Activated CD4-positive, alpha-beta T cell treated with anti-CD3 and anti-CD28 coated beads, Interleukin-2, amount 50 U/mL, for 4 hours (primary cell): ENCODE results near the gene PARVB.

ENCODE experiments used
- DNase-seq, 2 experiments: peaks; one replicate each; pipeline ENCODE4 v3.0.0-alpha.2; 2020

PARVB gene

GRCh38 chr22:44205516-44206329 lies 181.6 kb downstream of the PARVB start:
- DNase-seq = no peak

DNA sequence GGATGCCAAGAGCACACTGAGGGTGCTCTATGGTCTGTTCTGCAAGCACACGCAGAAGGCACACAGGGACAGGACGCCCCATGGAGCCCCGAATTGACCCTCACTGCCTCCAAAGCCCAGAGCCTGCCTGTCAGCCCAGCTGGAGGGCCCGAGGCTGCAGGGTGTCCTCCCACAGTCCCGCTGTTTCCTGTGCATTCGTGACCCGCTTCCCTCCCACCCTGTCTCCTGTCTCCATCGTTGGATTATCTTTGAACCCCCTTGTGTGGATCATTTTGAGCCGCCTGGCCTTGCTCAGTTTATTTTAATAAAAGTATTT lies 182.2 kb downstream of the PARVB start:
- DNase-seq = no peak

DNA sequence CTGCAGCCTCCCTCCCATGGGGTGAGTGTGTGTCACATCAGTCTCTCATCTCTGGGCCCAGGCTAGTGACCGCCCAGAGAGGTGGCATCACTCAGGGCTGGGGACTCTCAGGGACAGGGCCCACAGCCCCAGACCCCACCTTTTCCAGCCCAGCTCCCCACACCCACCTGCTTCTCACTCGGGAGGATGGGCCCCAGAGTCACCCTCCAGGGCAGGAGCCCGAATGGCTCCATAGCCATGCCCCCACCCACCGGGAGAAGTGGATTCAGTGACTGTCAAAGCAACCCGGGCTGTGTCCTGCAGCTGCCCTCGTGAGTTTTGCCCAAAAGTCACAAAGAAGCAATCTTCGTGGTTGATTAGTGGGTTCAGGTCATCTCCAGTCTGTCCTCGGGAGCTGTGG lies 182.6 kb downstream of the PARVB start:
- no peak for DNase-seq

DNA sequence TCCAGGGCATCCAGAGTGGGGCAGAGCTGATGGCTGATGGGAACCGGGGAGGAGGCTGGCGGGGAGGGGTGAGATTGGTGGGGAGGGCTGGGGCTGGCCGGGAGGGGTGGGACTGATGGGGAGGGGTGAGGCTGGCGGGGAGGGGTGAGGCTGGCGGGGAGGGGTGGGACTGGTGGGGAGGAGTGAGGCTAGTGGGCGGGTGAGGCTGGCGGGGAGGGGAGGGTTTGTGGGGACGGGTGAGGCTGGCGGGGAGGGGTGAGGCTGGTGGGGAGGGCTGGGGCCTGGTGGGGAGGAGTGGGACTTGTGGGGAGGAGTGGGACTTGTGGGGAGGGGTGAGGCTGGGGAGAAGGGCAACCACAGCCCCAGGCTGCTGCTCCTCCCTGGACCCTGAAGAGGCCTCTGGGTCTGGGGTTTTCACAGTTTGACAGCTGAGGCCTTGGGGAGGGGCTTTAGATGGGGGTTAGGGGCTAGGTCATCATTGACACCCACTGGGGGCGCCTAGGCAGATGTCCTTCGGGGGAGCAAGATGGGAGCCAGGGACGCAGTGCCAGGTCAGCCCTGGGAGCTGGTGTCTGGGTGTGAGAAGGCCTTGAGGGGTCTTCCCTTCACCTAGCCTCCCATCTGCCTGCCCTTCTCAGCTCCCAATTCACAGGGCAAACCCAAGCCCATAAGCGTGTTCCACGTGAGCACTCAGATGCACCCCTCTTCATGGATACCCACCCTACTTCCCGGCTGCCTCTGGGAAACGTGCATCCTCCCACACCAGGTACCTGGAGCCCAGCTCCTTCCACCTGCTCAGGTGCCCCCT lies 183.3 kb downstream of the PARVB start:
- no peak for DNase-seq

GRCh38 chr22:44207981-44208317 lies 183.8 kb downstream of the PARVB start:
- no peak for DNase-seq

- DNase-seq = no peak
These were observed 185.2 kb downstream of the PARVB start for GRCh38 chr22:44209343-44209742.

DNA sequence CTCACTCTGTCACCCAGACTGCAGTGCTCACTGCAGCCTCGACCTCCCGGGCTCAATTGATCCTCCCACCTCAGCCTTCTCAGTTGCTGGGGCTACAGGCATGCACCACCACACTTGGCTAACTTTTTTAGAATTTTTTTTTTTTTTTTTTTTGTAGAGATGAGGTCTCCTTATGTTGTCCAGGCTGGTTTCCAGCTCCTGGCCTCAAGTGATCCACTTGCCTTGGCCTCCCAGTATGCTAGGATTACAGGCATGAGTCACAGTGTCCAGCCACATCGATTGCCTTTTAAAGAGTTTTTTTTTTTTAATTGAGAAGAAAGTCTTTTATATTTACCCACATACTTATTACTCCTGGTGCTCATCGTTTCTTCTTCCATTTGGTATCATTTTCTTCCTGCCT lies 186.6 kb downstream of the PARVB start:
- DNase-seq = no peak

GRCh38 chr22:44211256-44211945 lies 187.3 kb downstream of the PARVB start:
- no peak for DNase-seq

- no peak for DNase-seq
These were observed 188.1 kb downstream of the PARVB start for GRCh38 chr22:44211946-44212930.

GRCh38 chr22:44212936-44213335 lies 188.8 kb downstream of the PARVB start:
- DNase-seq = no peak

DNA sequence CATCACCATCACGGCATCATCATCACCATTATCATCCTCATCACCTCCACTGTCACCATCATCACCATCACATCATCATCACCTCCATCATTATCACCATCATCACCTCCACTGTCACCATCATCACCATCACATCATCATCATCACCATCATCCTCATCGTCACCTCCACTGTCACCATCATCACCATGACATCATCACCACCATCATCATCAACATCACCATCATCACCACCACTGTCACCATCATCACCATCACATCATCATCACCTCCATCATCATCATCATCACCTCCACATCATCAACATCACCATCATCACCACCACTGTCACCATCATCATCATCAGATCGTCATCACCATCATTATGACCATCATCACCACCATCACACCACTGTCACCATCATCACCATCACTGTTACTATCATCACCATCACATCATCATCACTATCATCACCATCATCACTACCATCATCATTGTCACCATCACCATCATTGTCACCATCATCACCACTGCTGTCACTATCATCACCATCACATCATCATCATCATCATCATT lies 189.5 kb downstream of the PARVB start:
- DNase-seq = no peak

GRCh38 chr22:44214187-44214586 lies 190.1 kb downstream of the PARVB start:
- DNase-seq = no peak

GRCh38 chr22:44214764-44215163 lies 190.7 kb downstream of the PARVB start:
- no peak for DNase-seq

- DNase-seq = no peak
These were observed 191.2 kb downstream of the PARVB start for GRCh38 chr22:44215287-44215686.

GRCh38 chr22:44217346-44217745 lies 193.2 kb downstream of the PARVB start:
- DNase-seq = no peak

DNA sequence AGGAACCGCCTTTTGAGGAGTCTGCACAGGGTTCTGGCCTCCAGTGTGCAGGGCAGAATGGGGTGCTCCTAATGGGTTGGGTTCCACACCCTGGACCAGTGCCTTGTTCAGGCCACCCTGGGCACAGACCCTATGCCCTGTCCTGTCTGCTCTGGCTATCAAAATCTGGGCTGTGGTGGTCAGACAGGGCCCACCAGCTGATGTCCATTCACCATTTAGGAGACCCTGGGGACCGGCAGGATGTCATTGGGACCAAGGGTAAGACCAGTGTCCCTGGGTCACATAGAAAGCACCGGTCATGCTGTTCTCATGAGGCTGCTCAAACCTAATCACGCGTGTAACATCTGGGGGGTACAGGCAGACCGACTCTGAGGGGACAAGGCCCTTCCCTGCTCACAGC lies 194.0 kb downstream of the PARVB start:
- no peak for DNase-seq

DNA sequence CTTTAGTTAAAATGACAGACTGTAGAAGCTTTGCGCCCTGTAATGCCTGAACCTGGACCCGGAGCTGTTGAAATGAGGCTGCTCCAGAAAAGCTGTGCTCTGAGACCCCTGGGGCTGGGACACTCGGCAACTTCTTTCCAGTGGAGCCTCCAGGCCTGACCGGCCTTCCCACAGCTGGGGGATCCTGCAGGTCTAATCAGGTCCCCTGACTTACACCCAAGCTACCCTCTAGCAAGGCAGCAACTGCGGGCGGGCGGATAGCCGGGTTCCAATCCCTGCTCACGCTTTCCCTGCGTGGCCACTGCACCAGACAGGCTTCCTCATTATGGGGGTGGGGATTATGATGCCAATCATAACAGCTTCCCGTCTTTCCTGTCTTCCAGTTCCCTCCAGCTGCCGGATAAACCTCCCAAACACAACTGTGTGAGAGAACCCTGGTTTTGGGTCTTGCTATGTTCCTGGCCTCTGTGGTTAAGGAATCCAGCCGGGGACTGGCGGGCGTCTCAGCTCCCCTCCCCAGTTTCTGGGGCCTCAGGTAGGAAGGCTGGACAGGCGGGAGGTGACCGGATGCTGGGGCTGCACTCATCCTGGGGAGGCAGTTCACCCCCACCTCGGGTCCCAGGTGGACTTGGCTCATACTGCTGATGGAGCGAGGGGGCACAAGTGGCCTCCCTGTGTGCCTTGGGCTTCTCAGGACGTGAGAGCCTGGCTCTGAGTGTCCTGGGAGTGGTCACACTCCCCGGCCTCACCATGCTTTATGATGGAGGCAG lies 195.2 kb downstream of the PARVB start:
- no peak for DNase-seq

- no peak for DNase-seq
These were observed 196.9 kb downstream of the PARVB start for GRCh38 chr22:44220727-44221680.

DNA sequence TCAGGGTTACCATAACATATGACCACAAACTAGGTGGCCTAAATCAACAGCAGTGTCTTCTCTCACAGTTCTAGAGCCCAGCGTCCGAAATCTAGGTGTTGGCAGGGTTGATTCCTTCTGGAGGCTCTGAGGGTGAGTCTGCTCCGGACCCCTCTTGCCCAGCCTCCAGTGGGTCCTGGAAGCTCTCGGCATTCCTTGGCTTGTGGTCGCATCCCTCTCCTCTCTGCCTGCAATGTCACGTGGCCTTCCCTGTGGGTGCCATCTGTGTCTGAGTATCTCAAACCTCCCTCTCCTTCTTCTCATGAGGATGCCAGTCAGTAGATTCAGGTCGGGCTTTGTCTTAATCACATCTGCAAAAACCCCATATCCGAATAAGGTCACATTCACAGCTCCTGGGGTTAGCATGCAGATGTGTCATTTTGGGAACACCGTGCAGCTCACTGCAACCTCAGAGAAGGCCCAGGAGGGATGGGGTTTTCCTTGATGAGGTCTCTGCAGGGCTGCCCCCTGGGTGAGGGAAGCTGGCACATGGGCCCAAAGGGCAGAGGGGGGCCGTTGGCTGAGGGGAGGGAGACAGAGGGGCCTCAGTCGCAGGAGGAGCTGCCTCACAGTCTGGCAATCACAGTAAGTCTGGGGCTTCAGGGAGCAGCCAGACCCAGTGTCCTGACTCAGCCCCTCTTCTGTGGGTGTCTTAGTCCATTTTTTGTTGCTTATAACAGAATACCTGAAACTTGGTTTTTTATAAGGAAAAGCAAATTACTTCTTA lies 197.8 kb downstream of the PARVB start:
- DNase-seq = no peak
